ENCODE measurements around the gene SLC10A4. TPM values are rescaled to one million over a fixed set of nuclear protein-coding genes. Genes with fewer than 3 reads are reported as not detected.

Gene SLC10A4
- total and polyA plus RNA-seq, 2 of the 13 experiments (the other 11 are each of a cell fraction or from before 2014, with no cell fraction given) = 0.04 to 0.07 TPM

DNA sequence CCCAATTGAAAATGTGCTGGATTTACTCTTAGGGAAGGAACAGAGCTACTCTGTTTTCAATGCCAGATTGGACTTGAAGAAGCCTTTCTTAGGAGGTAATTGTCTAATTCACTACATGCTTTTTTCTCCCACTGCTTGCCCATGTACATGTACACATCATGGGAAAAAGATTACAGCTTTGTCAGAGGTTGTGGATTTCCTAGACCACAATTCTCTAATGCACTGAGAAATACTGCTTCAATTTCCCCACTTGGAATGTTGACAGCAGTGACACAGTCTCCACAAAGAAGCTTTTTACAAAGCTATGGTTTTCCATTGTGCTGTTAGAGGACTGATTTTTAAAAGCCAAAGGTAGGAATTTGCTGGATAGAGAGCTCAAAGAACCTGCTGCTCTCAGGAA lies 26.4 kb downstream of the SLC10A4 start:
- intact Hi-C loops (cut with micrococcal nuclease; ENCODE audit: unreplicated experiment) = no loop called here
- in situ Hi-C loops (cut with HindIII; ENCODE audit: extremely low pct_ligation_motif_present, low pct_unique_long_range_greater_than_20kb) = no loop called here
- no peak overlapping the region for H3K9ac ChIP-seq (ENCODE audit: insufficient read depth, low read depth, low read length)
- no peaks in the 10 kb centered on the region for H3K79me2 ChIP-seq (ENCODE audit: insufficient read depth, low read length)
- no peak for TF ChIP-seq CCDC6 (CRISPR knock-in tag; IDR thresholded peaks at IDR 0.05)
- no peak for TF ChIP-seq FOXP4 (CRISPR knock-in tag; IDR thresholded peaks at IDR 0.05)
- no peak for TF ChIP-seq ZNF484 (CRISPR knock-in tag; IDR thresholded peaks at IDR 0.05; ENCODE audit: borderline replicate concordance, low read depth)
- no peak for TF ChIP-seq ZNF891 (CRISPR knock-in tag; IDR thresholded peaks at IDR 0.05)
- TF ChIP-seq TGIF2 (CRISPR knock-in tag; IDR thresholded peaks at IDR 0.05) = no peak
- TF ChIP-seq ZNF546 (CRISPR knock-in tag; conservative IDR thresholded peaks at IDR 0.05) = no peak
- TF ChIP-seq TBP (CRISPR knock-in tag; IDR thresholded peaks at IDR 0.05) = no peak
- no peak for TF ChIP-seq ZFP91 (CRISPR knock-in tag; IDR thresholded peaks at IDR 0.05; ENCODE audit: borderline replicate concordance)
- TF ChIP-seq ZMAT3 (CRISPR knock-in tag; conservative IDR thresholded peaks at IDR 0.05) = no peak
- TF ChIP-seq BRD4 (CRISPR knock-in tag; IDR thresholded peaks at IDR 0.05) = no peak
- FAIRE-seq (no peak), DNase-seq (ENCODE audit: low spot score) (no peak), ATAC-seq (no peak)
- peaks cover 3 to 38% of the 10 kb centered on the region in 2 experiments for H3K36me3 ChIP-seq (replicated peaks in 1 of 2; ENCODE audit: control insufficient read depth in 1 of 2, insufficient read depth in 2 of 2, low read length in 2 of 2)
- POLR2A ChIA-PET = no interaction called here
- no peak overlapping the region for H3K4me2 ChIP-seq (ENCODE audit: low read depth, low read length)
- no peaks in the 10 kb centered on the region for H3K9me3 ChIP-seq (ENCODE audit: low read length)
- CTCF ChIA-PET (ENCODE audit: low intra/inter-chr PET ratio, low total read pairs) = no interaction called here
- H3K4me3 ChIP-seq (replicated peaks in 1 of 3; ENCODE audit: insufficient read depth in 1 of 3, low read depth in 2 of 3, low read length in 3 of 3) = no peak overlapping the region
- H3K27ac ChIP-seq (ENCODE audit: extremely low read length, insufficient read depth, low read length) = no peak overlapping the region
- BruUV-seq (replicated peaks) = no TSS peak
- no peaks in the 10 kb centered on the region for H3K4me1 ChIP-seq (ENCODE audit: insufficient read depth, low read length)
- H3K27me3 ChIP-seq (ENCODE audit: control insufficient read depth in 1 of 2, insufficient read depth in 2 of 2, low read length in 2 of 2) = no peaks in the 10 kb centered on the region
- H4K20me1 ChIP-seq (ENCODE audit: insufficient read depth, low read length) = no peaks in the 10 kb centered on the region
- no peak overlapping the region for H2AFZ ChIP-seq (ENCODE audit: low read length)

Measured in HepG2 (cell line).